HG03439 (cell line): Measurements from ENCODE around the gene PCNX1.
A peak's percentile ranks its signal among the peaks of the same experiment; 100 is the strongest.
"Not testable (repeated sequence)": the region's sequence is repeated elsewhere in the genome, so short reads cannot be mapped to it uniquely, and the experiment has no call there.

Experiments
- ATAC-seq: cut with Tn5 transposase; IDR thresholded peaks from one replicate; pipeline ENCODE4 v1.9.1; 2021; ENCODE audit warnings: mild to moderate bottlenecking, moderate library complexity; ENCODE audit not compliant: unreplicated experiment

The PCNX1 gene

DNA sequence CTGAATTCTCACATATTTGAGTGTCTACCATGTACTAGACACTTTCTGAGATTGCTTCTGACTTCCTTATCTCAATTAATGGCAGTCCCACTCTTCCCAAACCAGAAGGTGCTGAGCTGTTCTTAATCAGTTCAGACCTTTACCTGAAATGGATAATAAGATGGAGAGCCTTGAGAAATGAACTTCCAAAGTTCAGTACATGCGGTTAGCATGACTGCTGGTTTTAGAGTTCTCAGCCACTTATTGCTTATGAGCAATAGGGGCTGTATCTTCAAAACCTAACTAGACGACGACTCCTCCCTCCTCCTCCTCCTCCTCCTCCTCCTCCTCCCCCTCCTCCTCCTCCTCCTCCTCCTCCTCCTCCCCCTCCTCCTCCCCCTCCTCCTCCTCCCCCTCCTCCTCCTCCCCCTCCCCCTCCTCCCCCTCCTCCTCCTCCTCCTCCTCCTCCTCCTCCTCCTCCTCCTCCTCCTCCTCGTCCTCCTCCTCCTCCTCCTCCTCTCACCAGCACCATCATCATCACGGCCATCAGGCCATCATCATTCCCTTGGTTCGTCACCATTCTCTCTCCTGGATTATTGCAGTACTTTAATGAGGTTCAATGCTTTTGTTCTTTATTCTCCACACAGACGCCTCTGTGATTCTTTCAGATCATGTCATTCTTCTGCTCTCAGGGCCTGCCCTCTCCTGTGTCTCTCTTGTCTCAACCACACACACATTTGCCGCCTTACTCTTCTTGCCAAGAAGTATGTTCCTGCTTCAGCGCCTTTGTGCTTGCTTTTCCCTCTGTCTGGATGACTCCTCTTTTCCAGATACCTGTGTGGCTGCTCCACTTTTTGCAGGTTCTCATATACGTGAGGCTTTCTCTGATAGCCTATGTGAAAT, 2.7 kb downstream of the PCNX1 start:
- no peak for ATAC-seq

DNA sequence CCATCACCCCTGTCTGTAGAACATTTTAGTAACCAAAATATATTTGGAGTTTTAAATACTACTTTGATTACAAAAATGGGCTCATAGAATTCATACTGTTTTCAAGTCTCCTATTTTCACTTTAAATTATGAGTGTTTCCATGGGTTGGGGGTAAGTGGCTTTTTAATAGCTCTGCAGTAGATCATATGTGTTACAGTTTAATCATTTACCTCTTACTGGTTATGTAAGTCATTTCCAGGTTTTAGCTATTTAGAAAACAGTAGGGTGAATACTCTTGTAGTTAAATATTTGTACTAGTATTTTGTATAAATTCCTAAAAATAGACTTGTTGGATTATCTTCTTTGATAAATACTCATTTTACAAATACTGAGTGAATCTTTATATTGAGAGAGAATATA, 8.2 kb downstream of the PCNX1 start:
- ATAC-seq, result no peak

DNA sequence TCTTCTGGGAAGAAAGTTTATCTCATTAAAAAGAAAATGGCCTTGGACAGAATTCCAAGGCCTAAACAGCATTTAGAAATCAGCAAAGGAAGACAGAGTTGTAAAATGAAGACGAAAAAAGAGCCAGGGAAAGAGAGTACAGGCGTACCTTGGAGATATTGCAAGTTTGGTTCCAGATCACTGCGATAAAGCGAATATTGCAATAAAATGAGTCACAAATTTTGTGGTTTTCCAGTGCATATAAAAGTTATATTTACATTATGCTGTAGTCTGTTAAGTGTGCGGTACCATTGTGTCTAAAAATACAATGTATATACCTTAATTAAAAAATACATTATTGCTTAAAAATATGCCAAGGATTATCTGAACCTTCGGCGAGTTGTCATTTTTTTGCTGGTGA, 9.0 kb downstream of the PCNX1 start:
- ATAC-seq, result no peak

DNA sequence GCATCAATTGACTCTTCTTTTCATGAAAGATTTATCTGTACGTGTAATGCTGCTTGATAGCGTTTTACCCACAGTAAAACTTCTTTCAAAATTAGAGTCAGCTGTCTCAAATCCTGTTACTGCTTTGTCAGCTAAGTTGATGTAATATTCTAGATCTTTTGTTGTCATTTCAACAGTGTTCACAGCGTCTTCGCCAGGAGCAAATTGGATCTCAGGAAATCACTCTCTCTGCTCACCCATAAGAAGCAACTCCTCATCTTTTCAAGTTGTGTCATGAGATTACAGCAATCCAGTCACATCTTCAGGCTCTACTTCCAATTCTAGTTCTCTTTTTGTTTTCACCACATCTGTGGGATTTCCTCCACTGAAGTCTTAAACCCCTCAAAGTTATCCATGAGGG, 9.5 kb downstream of the PCNX1 start:
- ATAC-seq, result no peak

DNA sequence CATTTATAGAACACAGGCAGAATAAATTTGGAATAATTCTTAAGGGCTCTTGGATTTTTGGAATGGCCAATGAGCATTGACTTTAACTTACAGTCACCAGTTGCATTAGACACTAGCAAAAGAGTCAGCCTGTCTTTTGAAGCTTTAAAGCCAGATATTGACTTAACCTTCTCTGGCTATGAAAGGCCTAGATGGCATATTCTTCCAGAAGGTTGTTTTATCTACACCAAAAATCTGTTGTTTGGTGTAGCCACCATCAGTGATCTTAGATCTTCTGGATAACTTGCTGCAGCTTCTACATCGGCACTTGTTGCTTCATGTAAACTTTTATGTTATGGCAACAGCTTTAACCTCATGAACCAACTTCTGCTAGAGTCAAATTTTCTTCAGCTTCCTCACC, 10.4 kb downstream of the PCNX1 start:
- ATAC-seq, result no peak

DNA sequence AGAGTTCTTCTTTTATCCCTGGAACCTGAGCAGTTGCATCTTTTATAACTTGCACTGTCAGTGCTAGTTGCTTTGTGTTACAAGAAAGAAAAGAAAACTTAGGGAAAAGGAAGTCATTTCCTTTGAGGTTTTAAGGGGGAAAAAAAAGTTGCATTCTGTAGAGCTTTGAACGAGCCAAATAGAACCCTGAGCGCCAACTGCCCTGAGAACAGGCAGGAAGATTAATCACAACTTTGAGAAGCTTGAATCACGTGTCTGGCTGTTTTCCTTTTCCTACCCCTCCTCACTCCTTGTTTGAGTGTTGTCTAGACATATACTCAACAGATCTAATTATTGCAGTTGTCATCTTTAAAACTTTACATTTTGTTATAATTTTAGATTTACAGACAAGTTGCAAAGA, 12.5 kb downstream of the PCNX1 start:
- no peak for ATAC-seq

DNA sequence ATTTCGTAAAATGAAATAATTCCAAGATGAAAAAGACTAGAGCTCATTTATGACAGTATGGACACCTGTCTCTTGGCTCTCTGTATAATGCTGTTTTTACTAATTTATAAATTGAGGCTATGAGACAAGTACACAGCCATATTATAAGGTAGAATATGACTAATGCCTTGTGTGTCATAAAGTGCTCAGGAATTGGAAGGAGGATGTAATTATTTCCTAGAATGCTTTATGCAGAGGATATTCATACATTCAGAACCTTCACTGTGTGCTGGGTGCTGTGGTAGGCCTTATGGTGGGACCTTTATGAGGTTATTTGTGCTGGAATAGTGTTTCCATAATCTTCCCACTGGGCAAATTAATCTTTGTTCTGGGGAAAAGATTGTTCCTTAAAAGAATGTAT, 13.3 kb downstream of the PCNX1 start:
- ATAC-seq, result no peak

DNA sequence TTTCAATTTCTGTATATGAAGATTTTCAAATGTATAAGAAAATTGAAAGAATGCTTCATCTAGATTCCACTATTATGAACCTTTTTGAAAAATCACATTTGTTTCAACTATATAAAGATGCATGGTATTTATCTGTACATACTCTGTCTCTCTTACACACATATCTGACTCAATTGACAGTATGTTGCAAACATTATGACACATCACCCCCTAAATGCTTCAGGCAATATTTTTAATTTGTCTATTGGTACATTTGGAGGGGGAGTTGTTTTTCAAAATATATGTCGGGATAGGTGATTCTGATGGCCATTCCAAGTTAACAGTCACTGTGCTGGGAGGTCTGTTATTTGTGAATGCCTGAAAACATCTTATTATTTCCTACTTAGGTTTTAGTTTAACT, 14.4 kb downstream of the PCNX1 start:
- no peak for ATAC-seq

DNA sequence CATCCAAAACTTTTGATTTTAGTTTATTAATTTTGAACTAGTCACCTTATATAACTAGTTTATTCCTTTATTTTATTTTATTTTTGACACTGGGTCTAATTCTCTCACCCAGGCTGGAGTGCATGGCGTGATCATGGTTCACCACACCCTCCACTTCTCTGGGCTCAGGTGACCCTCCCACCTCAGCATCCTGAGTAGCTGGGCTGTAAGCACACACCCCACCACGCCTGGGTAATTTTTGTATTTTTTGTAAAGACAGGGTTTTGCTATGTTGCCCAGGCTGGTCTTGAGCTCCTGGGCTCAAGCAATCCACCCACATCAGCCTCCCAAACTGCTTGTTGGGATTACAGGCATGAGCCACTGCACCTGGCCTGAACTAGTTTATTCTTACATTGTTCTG, 17.3 kb downstream of the PCNX1 start:
- ATAC-seq, result no peak

DNA sequence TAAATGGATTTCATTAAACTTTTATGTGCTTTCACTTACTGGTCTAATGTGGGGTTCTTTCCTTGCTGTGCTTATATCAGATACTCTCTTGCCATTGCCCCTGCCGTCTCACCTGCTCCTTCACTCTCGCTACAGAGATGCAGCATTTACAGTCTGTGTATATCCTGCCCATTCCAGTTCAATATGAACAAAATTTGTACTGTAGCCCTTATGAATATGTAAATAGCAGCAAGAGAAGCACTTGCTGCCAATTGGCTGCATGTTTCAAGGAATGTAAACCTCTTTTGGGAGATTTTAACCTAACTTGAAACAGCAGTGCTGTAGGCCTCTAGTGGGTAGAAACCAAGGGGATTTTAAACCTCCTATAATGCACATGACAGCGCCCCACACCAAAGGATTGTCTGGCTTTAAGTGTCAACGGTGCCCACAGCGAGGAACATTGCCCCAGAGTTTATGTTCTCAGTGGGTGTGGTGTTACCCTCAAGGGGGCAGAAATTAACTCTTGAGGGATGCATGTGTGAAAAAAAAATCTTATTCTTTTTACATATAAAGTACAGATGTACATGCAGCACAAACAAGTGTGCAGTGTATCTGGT, 19.1 kb downstream of the PCNX1 start:
- no peak for ATAC-seq

DNA sequence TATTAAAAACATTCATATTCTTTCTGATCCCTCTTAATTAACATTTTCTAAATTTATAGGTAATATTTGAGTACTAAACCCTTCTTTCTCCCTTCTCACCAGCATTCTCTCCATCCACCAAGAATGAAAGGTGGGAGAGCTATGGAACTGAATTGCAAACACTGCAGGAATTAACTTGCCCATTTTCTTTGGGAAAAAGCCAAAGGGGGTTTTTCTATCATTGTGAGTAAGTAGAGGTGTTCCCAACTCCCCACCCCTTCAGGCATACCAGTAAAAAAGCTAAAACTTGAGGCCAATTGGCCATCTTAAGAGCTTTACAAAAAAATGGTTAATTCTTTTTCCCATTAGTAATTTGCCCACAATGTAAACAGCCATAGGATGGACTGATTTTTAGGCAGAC, 23.7 kb downstream of the PCNX1 start:
- no peak for ATAC-seq

DNA sequence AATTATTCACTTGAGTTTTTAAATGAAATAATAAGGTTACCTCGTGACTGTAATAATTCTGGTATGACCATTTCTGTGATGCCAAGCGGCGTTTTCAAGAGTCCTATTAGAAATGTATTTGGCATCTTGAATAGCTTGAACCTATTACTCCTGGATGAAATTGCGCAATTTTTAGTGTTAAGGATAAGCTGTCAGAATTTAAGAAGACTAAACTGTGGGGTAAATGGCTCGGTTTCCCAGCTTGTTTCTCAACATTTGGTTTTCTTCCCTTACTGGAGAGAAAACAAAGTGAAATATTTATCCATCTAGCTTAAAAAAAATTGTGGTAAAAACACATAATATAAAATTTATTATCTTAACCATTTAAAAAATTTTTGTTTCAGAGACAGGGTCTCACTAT, 26.8 kb downstream of the PCNX1 start:
- no peak for ATAC-seq

DNA sequence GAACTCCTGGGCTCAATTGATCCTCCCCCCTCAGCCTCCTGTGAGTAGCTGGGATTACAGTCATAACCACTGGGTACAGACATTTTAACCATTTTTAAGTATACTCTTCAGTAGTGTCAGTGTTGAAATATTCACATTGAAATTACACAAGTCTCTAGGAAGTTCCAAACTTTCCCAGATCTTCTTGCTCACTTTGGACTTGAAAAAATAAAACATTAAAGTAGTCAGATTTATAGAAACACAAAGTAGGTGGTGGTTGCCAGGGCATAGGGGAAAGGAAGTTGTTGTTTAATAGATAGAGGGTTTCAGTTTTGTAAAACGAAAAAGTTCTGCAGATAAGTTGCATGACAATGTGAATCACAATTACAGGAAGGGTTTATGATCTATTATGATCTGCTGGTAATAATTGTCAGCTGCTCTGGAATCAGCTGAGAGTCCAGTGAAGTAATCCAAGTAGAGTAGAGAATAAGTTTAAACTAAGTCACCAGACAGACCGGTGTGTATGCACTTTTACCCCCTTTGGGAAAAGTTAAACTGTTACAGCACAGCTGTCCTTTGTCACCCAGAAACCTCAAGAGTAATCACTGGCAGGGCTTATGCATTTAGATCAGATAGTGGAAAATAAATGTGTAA, 27.4 kb downstream of the PCNX1 start:
- ATAC-seq, result peak; percentile 62

DNA sequence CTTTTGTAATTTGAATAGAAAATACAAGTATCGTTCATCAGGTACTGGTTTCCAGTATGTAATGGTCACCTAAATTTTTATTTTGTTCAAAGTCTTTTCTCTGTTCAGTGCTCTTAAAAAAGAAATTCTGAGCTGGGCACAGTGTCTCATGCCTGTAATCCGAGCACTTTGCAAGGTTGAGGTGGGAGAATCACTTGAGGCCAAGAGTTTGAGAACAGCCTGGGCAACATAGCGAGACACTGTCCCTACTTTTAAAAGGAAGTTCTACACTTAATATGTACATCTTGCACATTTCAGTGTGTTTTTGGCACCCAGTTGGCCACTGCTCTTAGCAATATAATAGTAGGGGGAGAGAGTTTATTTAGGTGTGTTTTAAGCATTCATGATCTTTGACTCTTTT, 27.9 kb downstream of the PCNX1 start:
- peak; percentile 41 for ATAC-seq

DNA sequence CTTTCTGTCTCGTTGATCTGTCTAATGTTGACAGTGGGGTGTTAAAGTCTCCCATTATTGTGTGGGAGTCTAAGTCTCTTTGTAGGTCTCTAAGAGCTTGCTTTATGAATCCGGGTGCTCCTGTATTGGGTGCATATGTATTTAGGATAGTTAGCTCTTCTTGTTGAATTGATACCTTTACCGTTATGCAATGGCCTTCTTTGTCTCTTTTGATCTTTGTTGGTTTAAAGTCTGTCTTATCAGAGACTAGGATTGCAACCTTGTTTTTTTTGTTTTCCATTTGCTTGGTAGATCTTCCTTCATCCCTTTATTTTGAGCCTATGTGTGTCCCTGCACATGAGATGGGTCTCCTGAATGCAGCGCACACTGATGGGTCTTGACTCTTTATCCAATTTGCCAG, 32.4 kb downstream of the PCNX1 start:
- not testable (repeated sequence) for ATAC-seq

DNA sequence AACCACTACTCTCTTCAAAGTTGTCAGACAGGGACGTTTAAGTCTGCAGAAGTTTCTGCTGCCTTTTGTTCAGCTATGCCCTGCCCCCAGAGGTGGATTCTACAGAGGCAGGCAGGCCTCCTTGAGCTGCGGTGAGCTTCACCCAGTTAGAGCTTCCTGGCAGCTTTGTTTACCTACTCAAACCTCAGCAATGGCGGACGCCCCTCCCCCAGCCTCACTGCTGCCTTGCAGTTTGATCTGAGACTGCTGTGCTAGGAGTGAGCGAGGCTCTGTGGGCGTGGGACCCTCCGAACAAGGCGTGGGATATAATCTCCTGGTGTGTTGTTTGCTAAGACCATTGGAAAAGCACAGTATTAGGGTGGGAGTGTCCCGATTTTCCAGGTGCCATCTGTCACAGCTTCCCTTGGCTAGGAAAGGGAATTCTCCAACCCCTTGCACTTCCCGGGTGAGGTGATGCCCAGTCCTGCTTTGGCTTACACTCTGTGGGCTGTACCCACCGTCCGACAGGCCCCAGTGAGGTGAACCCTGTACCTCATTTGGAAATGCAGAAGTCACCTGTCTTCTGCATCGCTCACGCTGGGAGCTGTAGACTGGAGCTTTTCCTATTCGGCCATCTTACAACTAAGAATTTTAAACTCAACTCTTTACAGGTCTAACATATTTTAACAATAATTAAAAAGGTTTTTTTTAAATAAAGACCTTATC, 34.5 kb downstream of the PCNX1 start:
- not testable (repeated sequence) for ATAC-seq

DNA sequence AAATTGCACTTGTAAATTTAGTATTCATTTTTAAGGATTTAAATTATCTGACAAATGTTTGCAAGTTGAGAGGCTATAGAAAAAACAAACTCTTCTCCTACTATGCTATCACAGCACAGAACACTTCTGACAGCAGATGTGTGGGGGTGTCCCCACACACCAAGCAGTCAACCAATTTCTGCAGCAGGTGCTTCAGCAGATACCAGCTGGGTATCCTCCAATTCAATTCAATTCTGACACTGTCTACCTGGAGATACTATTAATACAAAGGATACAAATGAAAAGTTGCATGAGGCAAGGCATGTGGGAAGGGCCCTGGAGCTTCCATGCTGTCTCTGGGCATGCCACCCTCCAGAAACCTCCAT, 35.1 kb downstream of the PCNX1 start:
- no peak for ATAC-seq

DNA sequence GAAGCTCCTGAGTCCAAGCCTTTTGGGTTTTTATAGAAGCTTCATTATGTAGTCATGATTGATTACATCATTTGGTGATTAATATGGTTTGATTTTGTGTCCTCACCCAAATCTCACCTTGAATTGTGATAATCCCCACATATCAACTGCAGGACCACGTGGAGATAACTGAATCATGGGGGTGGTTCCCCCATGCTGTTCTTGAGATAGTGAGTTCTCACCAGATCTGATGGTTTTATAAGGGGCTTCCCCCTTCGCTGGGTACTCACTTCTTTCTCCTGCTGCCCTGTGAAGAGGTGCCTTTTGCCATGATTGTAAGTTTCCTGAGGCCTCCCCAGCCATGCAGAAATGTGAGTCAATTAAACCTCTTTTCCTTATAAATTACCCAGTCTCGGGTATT, 35.5 kb downstream of the PCNX1 start:
- ATAC-seq, result not testable (repeated sequence)

DNA sequence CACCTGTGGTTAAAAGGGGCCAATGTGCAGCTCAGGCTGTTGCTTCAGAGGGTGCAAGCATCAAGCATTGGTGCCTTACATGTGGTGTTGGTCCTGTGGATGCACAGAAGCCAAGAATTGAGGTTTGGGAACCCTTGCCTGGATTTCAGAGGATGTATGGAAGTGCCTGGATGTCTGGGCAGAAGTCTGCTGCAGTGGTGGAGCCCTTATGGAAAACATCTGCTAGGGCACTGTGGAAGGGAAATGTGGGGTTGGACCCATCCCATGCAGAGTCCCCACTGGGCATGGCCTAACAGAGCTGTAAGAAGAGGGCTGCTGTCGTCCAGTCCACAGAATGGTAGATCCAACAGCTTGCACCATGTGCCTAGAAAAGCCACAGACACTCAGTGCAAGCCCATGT, 36.6 kb downstream of the PCNX1 start:
- ATAC-seq, result no peak

DNA sequence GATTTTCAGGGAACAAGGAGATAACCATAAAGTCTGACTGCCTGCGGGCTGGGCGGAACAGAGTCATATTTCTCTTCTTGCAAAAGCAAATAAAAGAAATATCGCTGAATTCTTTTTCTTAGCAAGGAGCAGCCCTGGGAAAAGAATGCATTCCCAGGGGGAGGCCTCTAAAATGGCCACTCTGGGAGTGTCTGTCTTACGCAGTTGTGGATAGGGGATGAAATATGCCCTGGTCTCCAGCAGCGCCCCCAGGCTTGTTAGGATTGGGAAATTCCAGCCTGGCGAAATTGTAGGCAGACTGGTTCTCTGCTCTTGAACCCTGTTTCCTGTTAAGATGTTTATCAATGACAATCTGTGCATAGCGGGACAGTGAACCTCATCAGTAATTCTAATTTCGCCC, 40.5 kb downstream of the PCNX1 start:
- ATAC-seq, result no peak

DNA sequence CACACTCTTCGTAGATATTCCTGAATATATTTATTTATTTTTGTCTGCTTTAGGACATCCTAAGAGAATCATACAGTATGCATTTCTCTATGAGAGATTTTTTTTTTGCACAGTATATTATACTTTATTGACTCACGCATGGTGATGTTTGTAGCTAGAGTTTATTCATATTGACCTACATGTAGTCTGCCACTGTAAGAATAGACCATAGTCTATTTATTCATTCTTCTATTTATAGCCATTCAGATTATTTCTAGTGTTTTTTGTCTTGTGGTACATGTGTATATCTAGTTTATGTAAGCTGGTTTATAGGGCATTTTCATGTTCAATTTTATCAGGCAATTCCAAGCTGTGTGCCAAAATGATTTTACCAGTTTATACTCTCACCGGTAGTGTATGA, 45.2 kb downstream of the PCNX1 start:
- no peak for ATAC-seq

DNA sequence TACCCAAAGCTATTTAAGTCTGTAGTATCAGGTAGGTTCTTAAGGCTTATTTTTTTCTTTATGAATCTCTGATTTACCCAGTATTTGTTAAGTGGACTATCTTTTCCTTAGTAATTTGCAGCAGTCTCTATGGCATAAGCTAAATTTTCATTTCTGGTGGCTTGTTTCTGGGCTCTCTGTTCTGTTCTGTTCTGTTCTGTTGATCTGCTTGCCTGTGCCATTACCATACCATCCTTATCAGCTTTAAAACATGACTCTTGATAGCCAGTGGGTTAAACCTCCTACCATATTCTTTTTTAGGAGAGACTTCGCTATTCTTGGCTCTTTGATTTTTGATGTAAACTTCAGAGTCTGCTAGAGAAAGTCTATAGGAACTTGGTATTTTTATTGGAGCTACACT, 46.8 kb downstream of the PCNX1 start:
- no peak for ATAC-seq
